SK-N-SH (cell line): ENCODE measurements around the gene SRRM2. TPM values are rescaled to one million over a fixed set of nuclear protein-coding genes. Genes with fewer than 3 reads are reported as not detected.

Source experiments
- CTCF ChIA-PET: fragments of 300-600, 350-600 bp; formaldehyde crosslinking; extraction: SDS; loops from one replicate; lab custom pipeline; 2021; lab: Yijun Ruan, JAX
- POLR2A ChIA-PET: fragments of 350-600 bp; sonication (Branson Sonifier 250); formaldehyde crosslinking; extraction: SDS; loops from one replicate; lab custom pipeline; 2020; ENCODE audit warnings: antibody characterized with exemption, inconsistent platforms; lab: Yijun Ruan, JAX
- DNase-seq: peaks from one replicate; pipeline ENCODE4 v3.0.0; 2012
- H2AFZ ChIP-seq: fragments of 200-600 bp; sonication (generic); 2 replicates; pipeline ENCODE4 v1.8.1; 2016; ENCODE audit warnings: antibody characterized with exemption, mild to moderate bottlenecking, low read depth
- H3F3A ChIP-seq: fragments of 200-600 bp; sonication (generic); replicated peaks from 2 replicates; pipeline ENCODE3; 2016; ENCODE audit warnings: antibody characterized with exemption, mild to moderate bottlenecking; ENCODE audit not compliant: insufficient read depth
- H3K27ac ChIP-seq, 2 experiments: fragments of 200-500 bp in 1 of 2; fragments of 200-600 bp in 1 of 2; sonication (Bioruptor generic) in 1 of 2; sonication (generic), shearing (Covaris generic) in 1 of 2; 2 replicates each; pipeline versions ENCODE4 v1.5.1 to v1.6.1; 2014 to 2016; ENCODE audit warnings: low read depth in 2 of 2, inconsistent platforms in 1 of 2, low read length in 1 of 2, mild to moderate bottlenecking in 1 of 2, mixed read lengths in 1 of 2
- H3K27me3 ChIP-seq: fragments of 200-600 bp; sonication (generic), shearing (Covaris generic); 2 replicates; pipeline ENCODE4 v1.6.1; 2016; ENCODE audit warnings: mixed run types; ENCODE audit not compliant: insufficient read depth
- H3K36me3 ChIP-seq, 2 experiments: fragments of 200-500 bp in 1 of 2; fragments of 200-600 bp in 1 of 2; sonication (Bioruptor generic) in 1 of 2; sonication (generic) in 1 of 2; replicated peaks in 1 of 2; 2 replicates each; pipeline versions ENCODE3 to v1.5.1; 2014 to 2016; ENCODE audit warnings: low read length in 1 of 2, mild to moderate bottlenecking in 1 of 2; ENCODE audit not compliant: insufficient read depth in 2 of 2, control insufficient read depth in 1 of 2
- H3K4me1 ChIP-seq, 2 experiments: fragments of 200-500 bp in 1 of 2; fragments of 200-600 bp in 1 of 2; sonication (Bioruptor generic) in 1 of 2; sonication (generic), shearing (Covaris generic) in 1 of 2; 2 replicates each; pipeline versions ENCODE4 v1.5.1 to v1.6.1; 2014 to 2016; ENCODE audit warnings: low read depth in 1 of 2, low read length in 1 of 2, mixed run types in 1 of 2; ENCODE audit not compliant: insufficient read depth in 2 of 2, control insufficient read depth in 1 of 2
- H3K4me2 ChIP-seq: fragments of 200-600 bp; sonication (generic), shearing (Covaris generic); 2 replicates; pipeline ENCODE4 v1.6.1; 2017; ENCODE audit warnings: mixed run types
- H3K4me3 ChIP-seq, 2 experiments: fragments of 200-500 bp in 1 of 2; fragments of 200-600 bp in 1 of 2; sonication (Bioruptor generic) in 1 of 2; sonication (generic), shearing (Covaris generic) in 1 of 2; 2 replicates each; pipeline versions ENCODE4 v1.5.1 to v1.8.1; 2014 to 2016; ENCODE audit warnings: low read depth in 2 of 2, inconsistent platforms in 1 of 2, low read length in 1 of 2, mild to moderate bottlenecking in 1 of 2, mixed read lengths in 1 of 2, moderate library complexity in 1 of 2
- H3K79me2 ChIP-seq: fragments of 200-600 bp; sonication (generic); 2 replicates; pipeline ENCODE4 v1.8.1; 2017; ENCODE audit warnings: mild to moderate bottlenecking; ENCODE audit not compliant: insufficient read depth
- H3K9ac ChIP-seq: fragments of 200-600 bp; sonication (generic); 2 replicates; pipeline ENCODE4 v1.6.1; 2017; ENCODE audit warnings: mixed run types
- H3K9me2 ChIP-seq: fragments of 200-600 bp; sonication (generic); 2 replicates; pipeline ENCODE4 v1.6.1; 2017; ENCODE audit warnings: mixed run types
- H3K9me3 ChIP-seq: fragments of 200-600 bp; sonication (generic); 2 replicates; pipeline ENCODE4 v1.6.1; 2017; ENCODE audit warnings: mixed run types, mild to moderate bottlenecking, moderate library complexity
- H4K20me1 ChIP-seq: fragments of 200-600 bp; sonication (generic); 2 replicates; pipeline ENCODE4 v1.6.1; 2017; ENCODE audit warnings: mild to moderate bottlenecking, mixed run types; ENCODE audit not compliant: insufficient read depth
- CHD2 ChIP-seq: fragments of 150-350 bp; IDR thresholded peaks from 2 replicates; pipeline ENCODE4 v1.6.1; 2018; ENCODE audit warnings: low read length; ENCODE audit not compliant: partially characterized antibody
- FOSL2 ChIP-seq: IDR thresholded peaks from 2 replicates; pipeline ENCODE4 v1.4.0; 2012; ENCODE audit warnings: low read depth, mild to moderate bottlenecking, moderate library complexity, borderline replicate concordance
- FOXJ3 ChIP-seq: sonication (generic); formaldehyde crosslinking; IDR thresholded peaks from 2 replicates; pipeline ENCODE4 v1.5.1; 2020; ENCODE audit warnings: mild to moderate bottlenecking, missing genetic modification reagents
- GABPA ChIP-seq: IDR thresholded peaks from 2 replicates; pipeline ENCODE4 v1.4.0; 2012; ENCODE audit warnings: low read depth, mild to moderate bottlenecking
- GATA2 ChIP-seq: sonication (generic); formaldehyde crosslinking; IDR thresholded peaks from 2 replicates; pipeline ENCODE4 v1.5.0; 2020; ENCODE audit warnings: mild to moderate bottlenecking, missing genetic modification reagents
- MEF2A ChIP-seq: IDR thresholded peaks from 2 replicates; pipeline ENCODE4 v1.4.0; 2012; ENCODE audit warnings: low read depth, borderline replicate concordance
- MXI1 ChIP-seq: IDR thresholded peaks from 2 replicates; pipeline ENCODE4 v1.6.1; 2012; ENCODE audit warnings: mild to moderate bottlenecking, low read depth, low read length, improper control_type of control experiment
- NRF1 ChIP-seq: IDR thresholded peaks from 2 replicates; pipeline ENCODE4 v1.6.1; 2012; ENCODE audit warnings: low read depth, mild to moderate bottlenecking, low read length
- RAD21 ChIP-seq: IDR thresholded peaks from 2 replicates; pipeline ENCODE4 v1.6.1; 2012; ENCODE audit warnings: mild to moderate bottlenecking, low read length
- REST ChIP-seq: IDR thresholded peaks from 2 replicates; pipeline ENCODE4 v1.6.1; 2012; ENCODE audit warnings: mild to moderate bottlenecking, low read depth, low read length, moderate library complexity
- RFX5 ChIP-seq: IDR thresholded peaks from 2 replicates; pipeline ENCODE4 v1.6.1; 2012; ENCODE audit warnings: mild to moderate bottlenecking, improper control_type of control experiment, low read length
- YY1 ChIP-seq: IDR thresholded peaks from 2 replicates; pipeline ENCODE4 v1.4.0; 2012; ENCODE audit warnings: low read depth, mild to moderate bottlenecking
- WGBS: methylation state at CpG from one replicate; pipeline ENCODE4 v1.1.6; 2017; ENCODE audit warnings: low lambda C conversion rate; 5-methylcytosine and 5-hydroxymethylcytosine counted together
- polyA plus RNA-seq, 3 experiments: library from polyadenylated mRNA; depleted of rRNA; stranded (reverse); fragments of >200 nt; gene quantifications; 2 replicates each; pipeline ENCODE4 v1.2.3, GENCODE V29; 2012
- TF ChIP-seq, protein P1 (sequence below): IDR thresholded peaks from 2 replicates; pipeline ENCODE4 v1.4.0; 2012; ENCODE audit warnings: low read depth, borderline replicate concordance
- TF ChIP-seq, protein P2 (sequence below): IDR thresholded peaks from 2 replicates; pipeline ENCODE4 v1.4.0; 2012; ENCODE audit warnings: low read depth, borderline replicate concordance

The SRRM2 gene
- polyA plus RNA-seq, 1 of the 3 experiments (the other 2 are of a cell fraction) = 143 TPM

- no peak for TF ChIP-seq YY1
- Histone ChIP-seq H2AFZ (no peak overlapping the region), H3F3A (no peaks in the 10 kb centered on the region), H3K9ac (no peak overlapping the region), H3K27me3 (no peaks in the 10 kb centered on the region), H3K27ac (no peak overlapping the region), H3K4me1 (no peaks in the 10 kb centered on the region; a peak in 1 of 4 replicates), H4K20me1 (no peaks in the 10 kb centered on the region), H3K9me2 (no peaks in the 10 kb centered on the region), H3K4me3 (no peak overlapping the region), H3K4me2 (no peak overlapping the region), H3K36me3 (peaks cover 0 to 32% of the 10 kb centered on the region in 2 experiments), H3K9me3 (no peaks in the 10 kb centered on the region), H3K79me2 (0 out of 2 replicates have a peak, but pooled peaks cover 4% of the 10 kb centered on the region)
- ChIA-PET POLR2A (no interaction called here), CTCF (interaction anchor here (1.0 kb wide), 1 partner anchor 11 kb away, joined by 3 read pairs; the partner anchor contains the start of gene PRSS27)
- 90% methylated on average over 6 of the region's 10 CpGs for WGBS
- DNase-seq = no peak
Observed at GRCh38 chr16:2709588-2709984, 42.9 kb upstream of the SRRM2 start.

GRCh38 chr16:2710021-2710710 lies 42.3 kb upstream of the SRRM2 start:
- H3K27ac ChIP-seq = no peak overlapping the region
- H2AFZ ChIP-seq = no peak overlapping the region
- H3K9me2 ChIP-seq = no peaks in the 10 kb centered on the region
- no peaks in the 10 kb centered on the region for H4K20me1 ChIP-seq
- no peak overlapping the region for H3K4me3 ChIP-seq
- WGBS = 100% methylated on average over 4 of the region's 20 CpGs
- no peaks in the 10 kb centered on the region for H3F3A ChIP-seq
- H3K9me3 ChIP-seq = no peaks in the 10 kb centered on the region
- CTCF ChIA-PET = interaction anchor here (1.0 kb wide), 1 partner anchor 10 kb away, joined by 3 read pairs; the partner anchor contains the start of gene PRSS27
- no peak overlapping the region for H3K9ac ChIP-seq
- H3K27me3 ChIP-seq = no peaks in the 10 kb centered on the region
- POLR2A ChIA-PET = no interaction called here
- H3K36me3 ChIP-seq = peaks cover 0 to 28% of the 10 kb centered on the region in 2 experiments
- no peak for DNase-seq
- TF ChIP-seq GABPA (no peak), FOSL2 (no peak), GATA2 (CRISPR knock-in tag) (no peak), REST (no peak), MEF2A (no peak), RFX5 (no peak), NRF1 (no peak), RAD21 (no peak), MXI1 (no peak), CHD2 (no peak), FOXJ3 (CRISPR knock-in tag) (no peak)
- TF ChIP-seq, protein P1, sequence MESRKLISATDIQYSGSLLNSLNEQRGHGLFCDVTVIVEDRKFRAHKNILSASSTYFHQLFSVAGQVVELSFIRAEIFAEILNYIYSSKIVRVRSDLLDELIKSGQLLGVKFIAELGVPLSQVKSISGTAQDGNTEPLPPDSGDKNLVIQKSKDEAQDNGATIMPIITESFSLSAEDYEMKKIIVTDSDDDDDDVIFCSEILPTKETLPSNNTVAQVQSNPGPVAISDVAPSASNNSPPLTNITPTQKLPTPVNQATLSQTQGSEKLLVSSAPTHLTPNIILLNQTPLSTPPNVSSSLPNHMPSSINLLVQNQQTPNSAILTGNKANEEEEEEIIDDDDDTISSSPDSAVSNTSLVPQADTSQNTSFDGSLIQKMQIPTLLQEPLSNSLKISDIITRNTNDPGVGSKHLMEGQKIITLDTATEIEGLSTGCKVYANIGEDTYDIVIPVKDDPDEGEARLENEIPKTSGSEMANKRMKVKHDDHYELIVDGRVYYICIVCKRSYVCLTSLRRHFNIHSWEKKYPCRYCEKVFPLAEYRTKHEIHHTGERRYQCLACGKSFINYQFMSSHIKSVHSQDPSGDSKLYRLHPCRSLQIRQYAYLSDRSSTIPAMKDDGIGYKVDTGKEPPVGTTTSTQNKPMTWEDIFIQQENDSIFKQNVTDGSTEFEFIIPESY = no peak
- TF ChIP-seq, protein P2, sequence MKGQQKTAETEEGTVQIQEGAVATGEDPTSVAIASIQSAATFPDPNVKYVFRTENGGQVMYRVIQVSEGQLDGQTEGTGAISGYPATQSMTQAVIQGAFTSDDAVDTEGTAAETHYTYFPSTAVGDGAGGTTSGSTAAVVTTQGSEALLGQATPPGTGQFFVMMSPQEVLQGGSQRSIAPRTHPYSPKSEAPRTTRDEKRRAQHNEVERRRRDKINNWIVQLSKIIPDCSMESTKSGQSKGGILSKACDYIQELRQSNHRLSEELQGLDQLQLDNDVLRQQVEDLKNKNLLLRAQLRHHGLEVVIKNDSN = no peak
- H3K4me2 ChIP-seq = no peak overlapping the region
- no peaks in the 10 kb centered on the region; a peak in 1 of 4 replicates for H3K4me1 ChIP-seq
- H3K79me2 ChIP-seq = 0 out of 2 replicates have a peak, but pooled peaks cover 4% of the 10 kb centered on the region
